Measurements from ENCODE around the gene NFKBIE. TPM values are rescaled to one million over a fixed set of nuclear protein-coding genes. Genes with fewer than 3 reads are reported as not detected.
A peak's percentile ranks its signal among the peaks of the same experiment; 100 is the strongest.

NFKBIE gene
- total RNA-seq, 1 donor from 2014 or later = 10.4 TPM

DNA sequence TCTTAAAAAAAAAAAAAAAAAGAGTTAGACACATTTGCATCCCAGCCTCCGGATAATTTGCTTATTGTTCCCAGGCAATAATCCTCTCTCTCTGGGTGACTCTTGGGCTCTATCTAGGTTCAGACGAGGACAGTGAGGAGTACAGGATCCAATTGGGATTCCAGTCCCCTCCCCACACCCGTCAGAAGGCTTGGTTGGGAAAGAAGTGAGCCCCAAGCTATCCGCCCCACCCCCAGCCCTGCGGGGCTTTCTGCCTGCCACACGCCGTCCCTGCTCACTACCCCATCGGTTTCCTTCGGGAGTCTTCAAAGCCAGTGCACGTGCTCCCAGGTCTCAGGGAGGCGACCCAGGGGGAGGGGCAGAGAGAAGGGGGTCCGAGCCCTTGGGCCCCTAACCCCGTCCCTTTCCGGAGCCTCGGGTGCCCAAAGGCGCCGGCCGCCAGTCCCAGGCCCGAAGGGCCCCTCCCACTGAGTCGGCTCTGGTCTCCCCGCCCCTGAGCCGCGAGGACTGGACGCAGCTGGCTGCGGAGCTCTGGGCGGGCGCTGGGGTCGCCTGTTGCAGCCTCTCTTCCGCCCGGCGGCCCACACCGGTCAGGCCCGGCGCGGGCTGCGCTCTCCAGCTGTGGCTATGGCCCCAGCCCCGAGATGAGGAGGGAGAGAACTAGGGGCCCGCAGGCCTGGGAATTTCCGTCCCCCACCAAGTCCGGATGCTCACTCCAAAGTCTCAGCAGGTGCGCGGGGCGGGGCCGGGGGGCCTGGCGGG is 46.1 kb downstream of the NFKBIE start:
- TF ChIP-seq, protein P1, sequence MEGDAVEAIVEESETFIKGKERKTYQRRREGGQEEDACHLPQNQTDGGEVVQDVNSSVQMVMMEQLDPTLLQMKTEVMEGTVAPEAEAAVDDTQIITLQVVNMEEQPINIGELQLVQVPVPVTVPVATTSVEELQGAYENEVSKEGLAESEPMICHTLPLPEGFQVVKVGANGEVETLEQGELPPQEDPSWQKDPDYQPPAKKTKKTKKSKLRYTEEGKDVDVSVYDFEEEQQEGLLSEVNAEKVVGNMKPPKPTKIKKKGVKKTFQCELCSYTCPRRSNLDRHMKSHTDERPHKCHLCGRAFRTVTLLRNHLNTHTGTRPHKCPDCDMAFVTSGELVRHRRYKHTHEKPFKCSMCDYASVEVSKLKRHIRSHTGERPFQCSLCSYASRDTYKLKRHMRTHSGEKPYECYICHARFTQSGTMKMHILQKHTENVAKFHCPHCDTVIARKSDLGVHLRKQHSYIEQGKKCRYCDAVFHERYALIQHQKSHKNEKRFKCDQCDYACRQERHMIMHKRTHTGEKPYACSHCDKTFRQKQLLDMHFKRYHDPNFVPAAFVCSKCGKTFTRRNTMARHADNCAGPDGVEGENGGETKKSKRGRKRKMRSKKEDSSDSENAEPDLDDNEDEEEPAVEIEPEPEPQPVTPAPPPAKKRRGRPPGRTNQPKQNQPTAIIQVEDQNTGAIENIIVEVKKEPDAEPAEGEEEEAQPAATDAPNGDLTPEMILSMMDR (IDR thresholded peaks at IDR 0.05) = no peak
- peaks cover 70% of the 10 kb centered on the region for H3K4me1 ChIP-seq
- H3K27me3 ChIP-seq (ENCODE audit: low read depth) = no peaks in the 10 kb centered on the region
- no peaks in the 10 kb centered on the region for H3K36me3 ChIP-seq
- ATAC-seq (peak; percentile 79 to 86), DNase-seq (peak; percentile 89)
- peak overlapping the region; percentile 59 for H3K4me3 ChIP-seq
- peak overlapping the region; percentile 80 for H3K27ac ChIP-seq
- no peaks in the 10 kb centered on the region for H3K9me3 ChIP-seq
- intact Hi-C loops (cut with DNase I) = no loop called here

DNA sequence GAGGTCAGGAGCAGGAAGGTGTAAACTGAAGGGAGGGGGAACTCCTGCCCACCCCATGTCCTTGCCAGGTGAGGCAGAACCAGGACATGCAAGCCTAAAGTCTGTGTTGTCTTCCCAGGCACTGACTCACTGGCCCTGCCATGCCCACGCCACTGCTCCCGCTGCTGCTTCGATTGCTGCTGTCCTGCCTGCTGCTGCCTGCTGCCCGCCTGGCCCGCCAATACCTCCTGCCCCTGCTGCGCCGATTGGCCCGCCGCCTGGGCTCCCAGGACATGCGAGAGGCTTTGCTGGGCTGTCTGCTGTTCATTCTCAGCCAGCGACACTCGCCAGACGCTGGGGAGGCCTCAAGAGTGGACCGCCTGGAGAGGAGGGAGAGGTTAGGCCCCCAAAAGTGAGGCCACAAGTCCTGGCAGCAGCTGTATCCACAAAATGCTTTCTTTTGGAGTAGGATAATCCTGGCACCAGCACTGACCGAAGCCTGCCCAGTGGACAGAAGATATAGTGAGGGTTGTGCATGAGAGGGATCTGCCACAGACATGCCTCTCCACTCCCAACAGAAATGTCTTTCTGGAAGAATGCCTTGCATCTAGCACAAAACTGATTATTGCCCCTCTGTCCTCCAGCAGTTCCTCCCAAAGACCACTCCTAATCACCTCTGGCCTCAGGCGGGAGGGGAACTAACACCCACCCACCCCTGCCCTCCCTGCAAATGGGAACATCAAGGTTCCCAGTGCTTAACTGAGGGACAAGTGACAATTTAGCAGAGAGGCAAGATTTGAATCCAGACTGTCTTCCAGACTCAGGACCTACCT is 47.8 kb downstream of the NFKBIE start:
- no peaks in the 10 kb centered on the region for H3K27me3 ChIP-seq (ENCODE audit: low read depth)
- intact Hi-C loops (cut with DNase I) = no loop called here
- peak overlapping the region; percentile 80 for H3K27ac ChIP-seq
- H3K9me3 ChIP-seq = no peaks in the 10 kb centered on the region
- ATAC-seq (peak in 1 of 2 donors; percentile 16), DNase-seq (no peak)
- peaks cover 57% of the 10 kb centered on the region for H3K4me1 ChIP-seq
- no peak overlapping the region for H3K4me3 ChIP-seq
- H3K36me3 ChIP-seq = no peaks in the 10 kb centered on the region
- TF ChIP-seq, protein P1 (IDR thresholded peaks at IDR 0.05) = no peak

DNA sequence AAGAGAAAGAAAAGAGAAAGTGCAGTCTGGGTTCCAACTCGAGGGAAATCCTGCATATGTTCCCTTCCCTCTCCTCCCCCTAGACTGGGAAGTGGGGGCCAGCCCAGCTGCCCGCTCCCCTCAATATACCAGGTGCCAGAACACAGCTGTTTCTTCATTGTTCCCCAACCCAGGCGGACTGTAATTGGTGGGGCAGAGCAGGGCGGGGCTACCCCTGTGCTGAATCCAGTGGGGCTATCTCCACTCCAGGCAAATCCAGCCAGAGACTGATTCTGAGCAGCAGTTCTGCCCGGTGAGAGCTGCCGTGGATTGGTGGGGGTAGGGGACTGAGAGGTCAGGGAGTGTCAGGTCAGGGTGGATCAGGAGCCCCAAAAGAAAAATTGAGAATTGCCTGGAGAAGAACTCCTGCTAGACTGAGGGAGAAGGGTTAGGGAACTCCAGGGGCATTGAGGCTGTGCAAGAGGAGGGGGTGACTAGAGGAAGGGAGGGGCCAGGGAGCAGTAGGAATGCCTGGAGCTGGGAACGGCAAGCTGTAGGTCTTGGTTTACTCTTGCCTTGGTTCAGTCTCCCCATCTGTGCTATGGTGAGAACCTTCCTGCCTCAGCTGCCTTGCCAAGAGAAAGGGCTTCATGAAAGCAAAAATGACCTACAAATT is 48.5 kb downstream of the NFKBIE start, which contains the start of gene MYMX:
Gene MYMX (plus strand): TSS at position 250 of the 655 bp plus-strand sequence. CDS start 546 bp downstream, outside the sequence.
- H3K4me1 ChIP-seq = peaks cover 50% of the 10 kb centered on the region
- no peaks in the 10 kb centered on the region for H3K9me3 ChIP-seq
- DNase-seq (no peak), ATAC-seq (no peak)
- H3K4me3 ChIP-seq = no peak within 1 kb of the TSS
- TF ChIP-seq, protein P1 (IDR thresholded peaks at IDR 0.05) = no peak
- no peaks in the 10 kb centered on the region for H3K27me3 ChIP-seq (ENCODE audit: low read depth)
- intact Hi-C loops (cut with DNase I) = no loop called here
- H3K36me3 ChIP-seq = no peaks in the 10 kb centered on the region
- H3K27ac ChIP-seq = peak within 1 kb of the TSS; percentile 80

DNA sequence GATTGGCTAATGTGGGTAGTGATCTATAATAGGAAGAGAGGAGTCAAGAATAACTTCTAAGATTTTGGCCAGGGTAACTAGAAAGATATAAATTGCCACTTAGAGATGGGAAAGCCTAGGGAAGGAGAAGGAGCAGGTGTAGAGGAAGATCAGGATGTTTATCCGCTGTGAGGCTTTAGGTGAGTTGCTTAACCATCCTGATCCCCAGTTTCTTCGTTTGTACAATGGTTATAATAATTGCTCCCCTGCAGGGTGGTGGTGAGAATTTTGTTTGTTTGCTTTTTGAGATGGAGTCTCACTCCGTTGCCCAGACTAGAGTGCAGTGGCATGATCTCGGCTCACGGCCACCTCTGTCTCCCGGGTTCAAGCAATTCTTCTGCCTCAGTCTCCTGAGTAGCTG is 51.0 kb downstream of the NFKBIE start:
- Histone ChIP-seq H3K27me3 (ENCODE audit: low read depth) (no peaks in the 10 kb centered on the region), H3K27ac (no peak overlapping the region), H3K9me3 (no peaks in the 10 kb centered on the region), H3K4me1 (peaks cover 27% of the 10 kb centered on the region), H3K4me3 (no peak overlapping the region), H3K36me3 (no peaks in the 10 kb centered on the region)
- intact Hi-C loops (cut with DNase I) = no loop called here
- DNase-seq = no peak
- ATAC-seq = no peak
- TF ChIP-seq, protein P1 (IDR thresholded peaks at IDR 0.05) = no peak

DNA sequence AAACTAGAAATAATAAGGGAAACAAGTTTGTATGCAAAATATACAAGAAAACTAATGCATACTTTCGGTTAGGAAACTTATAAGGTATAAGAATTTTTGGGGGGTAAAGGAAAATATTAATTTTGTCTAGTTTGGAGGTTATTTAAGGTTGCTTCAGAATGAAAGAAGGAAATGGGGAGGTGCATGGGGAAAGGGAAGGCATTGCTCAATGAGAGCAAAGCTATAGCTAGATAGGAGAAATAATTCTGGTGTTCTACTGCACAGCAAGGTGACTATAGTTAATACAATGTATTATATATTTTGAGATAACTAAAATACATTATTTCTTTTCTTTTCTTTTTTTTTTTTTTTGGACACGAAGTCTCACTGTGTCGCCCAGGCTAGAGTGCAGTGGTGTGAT is 54.1 kb downstream of the NFKBIE start:
- intact Hi-C loops (cut with DNase I) = no loop called here
- H3K4me3 ChIP-seq = no peak overlapping the region
- no peak overlapping the region for H3K27ac ChIP-seq
- no peaks in the 10 kb centered on the region for H3K4me1 ChIP-seq
- no peaks in the 10 kb centered on the region for H3K27me3 ChIP-seq (ENCODE audit: low read depth)
- no peaks in the 10 kb centered on the region for H3K36me3 ChIP-seq
- TF ChIP-seq, protein P1 (IDR thresholded peaks at IDR 0.05) = no peak
- ATAC-seq (no peak), DNase-seq (no peak)
- no peaks in the 10 kb centered on the region for H3K9me3 ChIP-seq

Data from lower lobe of right lung (tissue), 2 donors.